GM12892 (cell line): ENCODE data around the gene HTR6.

Experiments used
- POLR2A ChIP-seq: IDR thresholded peaks from 2 replicates; pipeline ENCODE4 v1.6.1; 2011; ENCODE audit warnings: low read depth, low read length, control low read depth
- POLR2AphosphoS5 ChIP-seq: IDR thresholded peaks from 2 replicates; pipeline ENCODE4 v1.6.1; 2011; ENCODE audit warnings: low read depth, low read length, control low read depth
- TAF1 ChIP-seq: IDR thresholded peaks from 2 replicates; pipeline ENCODE4 v1.6.1; 2011; ENCODE audit warnings: low read depth, mild to moderate bottlenecking, control low read depth, low read length, borderline replicate concordance

DNA sequence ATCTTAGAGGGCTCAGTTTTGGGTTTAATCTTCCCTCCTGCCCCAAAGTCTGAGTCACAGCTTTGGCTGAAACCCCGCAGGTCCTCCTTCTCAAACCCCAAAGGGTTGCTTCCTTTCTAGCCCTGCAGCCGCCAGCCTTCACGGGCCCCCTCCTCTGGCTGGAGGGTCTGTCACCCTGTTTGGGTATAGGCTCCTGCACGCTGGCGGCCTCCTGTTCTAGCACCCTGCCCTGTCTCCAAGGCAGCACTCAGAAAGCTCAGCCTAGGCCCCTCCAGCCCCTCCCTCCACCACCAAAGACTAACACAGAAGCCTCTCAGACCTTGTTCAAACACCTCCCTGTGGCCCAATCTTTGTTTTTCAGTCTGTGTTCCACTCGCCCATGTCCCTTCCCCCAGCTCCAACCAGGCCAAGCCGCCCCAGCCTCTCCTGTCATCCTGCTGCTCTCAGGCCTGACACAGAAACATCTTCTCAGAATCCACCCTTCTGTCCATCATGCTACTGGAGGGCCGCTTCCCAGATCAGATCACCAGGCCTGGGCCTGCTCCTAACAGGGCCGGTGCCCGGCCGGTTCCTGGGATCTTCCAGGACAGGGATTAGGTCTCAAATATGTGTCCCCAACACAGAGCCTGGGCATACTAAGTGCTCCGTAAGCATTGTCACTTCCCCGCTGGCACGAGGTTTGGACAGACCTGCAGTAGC, 35.6 kb downstream of the HTR6 start:
- no peak for TF ChIP-seq POLR2A
- no peak for TF ChIP-seq TAF1
- no peak for TF ChIP-seq POLR2AphosphoS5
